HCT116 (cell line): ENCODE measurements around the gene P2RX3. TPM values are rescaled to one million over a fixed set of nuclear protein-coding genes. Genes with fewer than 3 reads are reported as not detected.

Experiments
- ATAC-seq: fragments of 200-7000 bp; cut with Tn5 transposase; 2 replicates; pipeline ENCODE4 v1.9.1; 2020; ENCODE audit warnings: mild to moderate bottlenecking, moderate library complexity
- BruUV-seq: library from RNA; stranded (reverse); fragments of 400-500 nt; replicated peaks from 2 replicates; lab custom pipeline; 2021; lab: Mats Ljungman, UMichigan
- CTCF ChIA-PET: fragments of 300-600 bp; sonication (Branson Sonifier 250); formaldehyde crosslinking; loops from one replicate; lab custom pipeline; 2021; ENCODE audit warnings: antibody characterized with exemption; lab: Charles Lee
- POLR2A ChIA-PET: fragments of 300-600, 350-600 bp; sonication (Branson Sonifier 250); formaldehyde crosslinking; loops from one replicate; lab custom pipeline; 2021; ENCODE audit warnings: antibody characterized with exemption; lab: Charles Lee
- RAD21 ChIA-PET, 2 experiments: fragments of 300-600 bp; sonication (Branson Sonifier 250); formaldehyde crosslinking; loops; one replicate each; lab custom pipeline; 2023; ENCODE audit warnings: low total read pairs in 2 of 2; ENCODE audit not compliant: uncharacterized antibody in 2 of 2, unreplicated experiment in 2 of 2, low non-redundant PET in 1 of 2; lab: Charles Lee
- DNase-seq: peaks from one replicate; pipeline ENCODE4 v3.0.0-alpha.2; 2010; ENCODE audit warnings: low read depth, low spot score
- H2AFZ ChIP-seq: fragments of 200-600 bp; shearing (Covaris generic), sonication (generic); 2 replicates; pipeline ENCODE4 v1.6.1; 2017; ENCODE audit warnings: low read depth, mixed run types, mixed read lengths, antibody characterized with exemption, low read length; ENCODE audit not compliant: poor library complexity, severe bottlenecking
- H3K27ac ChIP-seq: 2 replicates; pipeline ENCODE4 v1.5.1; 2012; ENCODE audit warnings: low read depth, low read length
- H3K27me3 ChIP-seq: fragments of 200-600 bp; sonication (generic); 2 replicates; pipeline ENCODE4 v1.6.1; 2016; ENCODE audit warnings: mixed run types, low read length, mixed read lengths; ENCODE audit not compliant: insufficient read depth
- H3K36me3 ChIP-seq, 2 experiments: fragments of 200-500 bp in 1 of 2; fragments of 200-600 bp in 1 of 2; sonication (Bioruptor generic) in 1 of 2; sonication (generic) in 1 of 2; 2 replicates each; pipeline versions ENCODE4 v1.5.1 to v1.6.1; 2014 to 2016; ENCODE audit warnings: low read length in 2 of 2, inconsistent platforms in 1 of 2, mixed read lengths in 1 of 2, mixed run types in 1 of 2; ENCODE audit not compliant: insufficient read depth in 2 of 2, control insufficient read depth in 1 of 2
- H3K4me1 ChIP-seq, 2 experiments: fragments of 200-600 bp in 1 of 2; sonication (generic) in 1 of 2; 2 replicates each; pipeline versions ENCODE4 v1.5.1 to v1.6.1; 2012 to 2017; ENCODE audit warnings: low read length in 2 of 2, inconsistent platforms in 1 of 2, mild to moderate bottlenecking in 1 of 2, mixed read lengths in 1 of 2, mixed run types in 1 of 2, moderate library complexity in 1 of 2; ENCODE audit not compliant: insufficient read depth in 2 of 2, control insufficient read depth in 1 of 2
- H3K4me2 ChIP-seq: fragments of 200-600 bp; sonication (generic); 2 replicates; pipeline ENCODE4 v1.6.1; 2017; ENCODE audit warnings: mixed run types, low read length, mixed read lengths
- H3K4me3 ChIP-seq, 2 experiments: fragments of 200-600 bp in 1 of 2; sonication (generic) in 1 of 2; replicated peaks in 1 of 2; 2 replicates each; pipeline ENCODE4 v1.5.1; 2011 to 2016; ENCODE audit warnings: low read length in 2 of 2, control low read depth in 1 of 2, low read depth in 1 of 2, mild to moderate bottlenecking in 1 of 2, mixed read lengths in 1 of 2, mixed run types in 1 of 2
- H3K79me2 ChIP-seq: fragments of 200-600 bp; sonication (generic); 2 replicates; pipeline ENCODE4 v1.6.1; 2017; ENCODE audit warnings: mild to moderate bottlenecking, mixed run types, low read length, moderate library complexity, mixed read lengths; ENCODE audit not compliant: insufficient read depth
- H3K9ac ChIP-seq: fragments of 200-600 bp; sonication (generic); 2 replicates; pipeline ENCODE4 v1.6.1; 2016; ENCODE audit warnings: low read length, mixed read lengths
- H3K9me2 ChIP-seq: fragments of 200-600 bp; sonication (generic), shearing (Covaris generic); 2 replicates; pipeline ENCODE4 v1.6.1; 2017; ENCODE audit warnings: mixed run types, mild to moderate bottlenecking, moderate library complexity; ENCODE audit not compliant: insufficient read depth
- H3K9me3 ChIP-seq, 2 experiments: fragments of 200-500 bp in 1 of 2; fragments of 200-600 bp in 1 of 2; sonication (Bioruptor generic) in 1 of 2; sonication (generic) in 1 of 2; 2 replicates each; pipeline ENCODE4 v1.6.1; 2014 to 2017; ENCODE audit warnings: low read length in 2 of 2, mixed read lengths in 2 of 2, inconsistent platforms in 1 of 2, low read depth in 1 of 2, mild to moderate bottlenecking in 1 of 2, mixed run types in 1 of 2, moderate library complexity in 1 of 2; ENCODE audit not compliant: control insufficient read depth in 1 of 2, insufficient read depth in 1 of 2
- H4K20me1 ChIP-seq: fragments of 200-600 bp; sonication (generic), shearing (Covaris generic); 2 replicates; pipeline ENCODE4 v1.6.1; 2017; ENCODE audit warnings: mixed run types, mild to moderate bottlenecking, moderate library complexity; ENCODE audit not compliant: insufficient read depth
- CBX3 ChIP-seq: IDR thresholded peaks from 2 replicates; pipeline ENCODE4 v1.6.1; 2012; ENCODE audit warnings: low read depth
- CEBPB ChIP-seq: IDR thresholded peaks from 2 replicates; pipeline ENCODE4 v1.6.1; 2012; ENCODE audit warnings: low read depth
- ELF1 ChIP-seq: IDR thresholded peaks from 2 replicates; pipeline ENCODE4 v1.6.1; 2012; ENCODE audit warnings: low read depth, borderline replicate concordance
- JUND ChIP-seq: IDR thresholded peaks from 2 replicates; pipeline ENCODE4 v1.6.1; 2012
- POLR2A ChIP-seq: IDR thresholded peaks from 2 replicates; pipeline ENCODE4 v1.7.0; 2011; ENCODE audit warnings: borderline replicate concordance; ENCODE audit not compliant: insufficient read depth, insufficient read length; ENCODE audit errors: extremely low read depth
- POLR2AphosphoS5 ChIP-seq: IDR thresholded peaks from 2 replicates; pipeline ENCODE4 v1.6.1; 2011; ENCODE audit warnings: mild to moderate bottlenecking, low read depth, low read length, moderate library complexity
- REST ChIP-seq: IDR thresholded peaks from 2 replicates; pipeline ENCODE4 v1.6.1; 2012; ENCODE audit warnings: low read depth
- SIN3A ChIP-seq: IDR thresholded peaks from 2 replicates; pipeline ENCODE4 v1.6.1; 2012; ENCODE audit warnings: low read depth
- SP1 ChIP-seq: IDR thresholded peaks from 2 replicates; pipeline ENCODE4 v1.6.1; 2012; ENCODE audit warnings: low read depth
- SRF ChIP-seq: IDR thresholded peaks from 2 replicates; pipeline ENCODE4 v1.6.1; 2012; ENCODE audit warnings: low read depth
- TCF7L2 ChIP-seq: IDR thresholded peaks from 2 replicates; pipeline ENCODE4 v1.7.0; 2011; ENCODE audit warnings: borderline replicate concordance, inconsistent platforms; ENCODE audit not compliant: insufficient read depth, insufficient read length; ENCODE audit errors: extremely low read depth
- YY1 ChIP-seq: IDR thresholded peaks from 2 replicates; pipeline ENCODE4 v1.6.1; 2011; ENCODE audit warnings: low read length, low read depth, moderate library complexity, mild to moderate bottlenecking; ENCODE audit not compliant: insufficient replicate concordance; ENCODE audit errors: extremely low read depth
- ZFX ChIP-seq: fragments of 450-650 bp; IDR thresholded peaks from 2 replicates; pipeline ENCODE4 v1.6.1; 2017
- ZNF274 ChIP-seq: fragments of 200-500 bp; sonication (Bioruptor generic); IDR thresholded peaks from 2 replicates; pipeline ENCODE4 v1.6.1; 2014; ENCODE audit warnings: mild to moderate bottlenecking, low read depth, low read length, inconsistent platforms
- intact Hi-C: fragments of 100-400 bp; cut with micrococcal nuclease; formaldehyde crosslinking; loops from 2 replicates; pipeline ENCODE4 v1.10.0; 2022
- total RNA-seq: library from RNA; stranded (reverse); gene quantifications from one replicate; pipeline ENCODE4 v1.2.1, GENCODE V29; 2021; ENCODE audit not compliant: unreplicated experiment
- TF ChIP-seq, protein P1 (sequence below): IDR thresholded peaks from 2 replicates; pipeline ENCODE4 v1.6.1; 2012
- TF ChIP-seq, protein P2 (sequence below): IDR thresholded peaks from 2 replicates; pipeline ENCODE4 v1.6.1; 2012
- TF ChIP-seq, protein P3 (sequence below): IDR thresholded peaks from 2 replicates; pipeline ENCODE4 v1.6.1; 2011; ENCODE audit warnings: mild to moderate bottlenecking, low read length, moderate library complexity; ENCODE audit not compliant: insufficient replicate concordance; ENCODE audit errors: extremely low read depth
- TF ChIP-seq, protein P4 (sequence below), 3 experiments: fragments of 200-600 bp in 1 of 3; sonication (generic) in 1 of 3; IDR thresholded peaks in 2 of 3; conservative IDR thresholded peaks in 1 of 3; 2 replicates each; pipeline ENCODE4 v1.5.1; 2012 to 2017; ENCODE audit warnings: low read depth in 2 of 3, low read length in 2 of 3, antibody characterized with exemption in 1 of 3, borderline replicate concordance in 1 of 3, control low read depth in 1 of 3, mild to moderate bottlenecking in 1 of 3, mixed read lengths in 1 of 3, mixed run types in 1 of 3, moderate library complexity in 1 of 3; ENCODE audit not compliant: insufficient read depth in 1 of 3

P2RX3 gene
- total RNA-seq, 1 experiment from 2014 or later = not detected

- Histone ChIP-seq H3K27me3 (peaks cover 20% of the 10 kb centered on the region), H3K36me3 (no peaks in the 10 kb centered on the region), H3K4me2 (no peak overlapping the region), H3K9ac (no peak overlapping the region), H3K9me3 (no peaks in the 10 kb centered on the region), H3K79me2 (no peaks in the 10 kb centered on the region), H2AFZ (no peak overlapping the region), H4K20me1 (no peaks in the 10 kb centered on the region), H3K4me3 (no peak overlapping the region), H3K27ac (no peak overlapping the region), H3K9me2 (no peaks in the 10 kb centered on the region), H3K4me1 (no peaks in the 10 kb centered on the region)
- intact Hi-C loops = no loop called here
- ATAC-seq (no peak), DNase-seq (no peak)
- BruUV-seq = no TSS peak
- ChIA-PET POLR2A (no interaction called here), CTCF (no interaction called here), RAD21 (no interaction called here)
- TF ChIP-seq ELF1 = no peak
- no peak for TF ChIP-seq SP1
- no peak for TF ChIP-seq POLR2AphosphoS5
- no peak for TF ChIP-seq CBX3
- TF ChIP-seq YY1 = no peak
- TF ChIP-seq ZNF274 = no peak
- TF ChIP-seq, protein P1, sequence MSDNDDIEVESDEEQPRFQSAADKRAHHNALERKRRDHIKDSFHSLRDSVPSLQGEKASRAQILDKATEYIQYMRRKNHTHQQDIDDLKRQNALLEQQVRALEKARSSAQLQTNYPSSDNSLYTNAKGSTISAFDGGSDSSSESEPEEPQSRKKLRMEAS = no peak
- TF ChIP-seq REST = no peak
- TF ChIP-seq ZFX = no peak
- no peak for TF ChIP-seq TCF7L2
- no peak for TF ChIP-seq SIN3A
- no peak for TF ChIP-seq CEBPB
- TF ChIP-seq JUND = no peak
- TF ChIP-seq, protein P2, sequence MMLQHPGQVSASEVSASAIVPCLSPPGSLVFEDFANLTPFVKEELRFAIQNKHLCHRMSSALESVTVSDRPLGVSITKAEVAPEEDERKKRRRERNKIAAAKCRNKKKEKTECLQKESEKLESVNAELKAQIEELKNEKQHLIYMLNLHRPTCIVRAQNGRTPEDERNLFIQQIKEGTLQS = no peak
- TF ChIP-seq, protein P3, sequence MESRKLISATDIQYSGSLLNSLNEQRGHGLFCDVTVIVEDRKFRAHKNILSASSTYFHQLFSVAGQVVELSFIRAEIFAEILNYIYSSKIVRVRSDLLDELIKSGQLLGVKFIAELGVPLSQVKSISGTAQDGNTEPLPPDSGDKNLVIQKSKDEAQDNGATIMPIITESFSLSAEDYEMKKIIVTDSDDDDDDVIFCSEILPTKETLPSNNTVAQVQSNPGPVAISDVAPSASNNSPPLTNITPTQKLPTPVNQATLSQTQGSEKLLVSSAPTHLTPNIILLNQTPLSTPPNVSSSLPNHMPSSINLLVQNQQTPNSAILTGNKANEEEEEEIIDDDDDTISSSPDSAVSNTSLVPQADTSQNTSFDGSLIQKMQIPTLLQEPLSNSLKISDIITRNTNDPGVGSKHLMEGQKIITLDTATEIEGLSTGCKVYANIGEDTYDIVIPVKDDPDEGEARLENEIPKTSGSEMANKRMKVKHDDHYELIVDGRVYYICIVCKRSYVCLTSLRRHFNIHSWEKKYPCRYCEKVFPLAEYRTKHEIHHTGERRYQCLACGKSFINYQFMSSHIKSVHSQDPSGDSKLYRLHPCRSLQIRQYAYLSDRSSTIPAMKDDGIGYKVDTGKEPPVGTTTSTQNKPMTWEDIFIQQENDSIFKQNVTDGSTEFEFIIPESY = no peak
- TF ChIP-seq, protein P4, sequence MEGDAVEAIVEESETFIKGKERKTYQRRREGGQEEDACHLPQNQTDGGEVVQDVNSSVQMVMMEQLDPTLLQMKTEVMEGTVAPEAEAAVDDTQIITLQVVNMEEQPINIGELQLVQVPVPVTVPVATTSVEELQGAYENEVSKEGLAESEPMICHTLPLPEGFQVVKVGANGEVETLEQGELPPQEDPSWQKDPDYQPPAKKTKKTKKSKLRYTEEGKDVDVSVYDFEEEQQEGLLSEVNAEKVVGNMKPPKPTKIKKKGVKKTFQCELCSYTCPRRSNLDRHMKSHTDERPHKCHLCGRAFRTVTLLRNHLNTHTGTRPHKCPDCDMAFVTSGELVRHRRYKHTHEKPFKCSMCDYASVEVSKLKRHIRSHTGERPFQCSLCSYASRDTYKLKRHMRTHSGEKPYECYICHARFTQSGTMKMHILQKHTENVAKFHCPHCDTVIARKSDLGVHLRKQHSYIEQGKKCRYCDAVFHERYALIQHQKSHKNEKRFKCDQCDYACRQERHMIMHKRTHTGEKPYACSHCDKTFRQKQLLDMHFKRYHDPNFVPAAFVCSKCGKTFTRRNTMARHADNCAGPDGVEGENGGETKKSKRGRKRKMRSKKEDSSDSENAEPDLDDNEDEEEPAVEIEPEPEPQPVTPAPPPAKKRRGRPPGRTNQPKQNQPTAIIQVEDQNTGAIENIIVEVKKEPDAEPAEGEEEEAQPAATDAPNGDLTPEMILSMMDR (IDR thresholded peaks at IDR 0.05 in 2 of 3, conservative IDR thresholded peaks at IDR 0.05 in 1 of 3; ENCODE audit: borderline replicate concordance in 1 of 3, insufficient read depth in 1 of 3, low read depth in 2 of 3, low read length in 2 of 3) = no peak
- TF ChIP-seq SRF = no peak
- no peak for TF ChIP-seq POLR2A
These were observed 36.8 kb downstream of the P2RX3 start for GRCh38 chr11:57374966-57375365.
